ENCODE results near the gene FBXO8.
"Not testable (repeated sequence)": the region's sequence is repeated elsewhere in the genome, so short reads cannot be mapped to it uniquely, and the experiment has no call there.

FBXO8 gene

GRCh38 chr4:174265916-174266315 is 17.6 kb downstream of the FBXO8 start:
- no peaks in the 10 kb centered on the region for H3K9me2 ChIP-seq (replicated peaks; ENCODE audit: low read depth, low read length)
- no peaks in the 10 kb centered on the region for H3K4me1 ChIP-seq (ENCODE audit: insufficient read depth, low read length, poor library complexity, severe bottlenecking)
- no peaks in the 10 kb centered on the region for H4K20me1 ChIP-seq (ENCODE audit: insufficient read depth, low read length, poor library complexity, severe bottlenecking)
- peaks cover 49% of the 10 kb centered on the region for H3K79me2 ChIP-seq (ENCODE audit: insufficient read depth, low read length)
- H2AFZ ChIP-seq (ENCODE audit: low read length), result no peak overlapping the region
- no peak overlapping the region for H3K4me3 ChIP-seq (ENCODE audit: low read length, poor library complexity, severe bottlenecking)
- H3K27me3 ChIP-seq (ENCODE audit: insufficient read depth, low read length, poor library complexity, severe bottlenecking), result no peaks in the 10 kb centered on the region
- no peak for TF ChIP-seq CTCF (conservative IDR thresholded peaks at IDR 0.05; ENCODE audit: low read length)
- TF ChIP-seq EZH2phosphoT487 (IDR thresholded peaks at IDR 0.05; ENCODE audit: borderline replicate concordance), result no peak
- H3K36me3 ChIP-seq (ENCODE audit: insufficient read depth, low read length), result peaks cover 6% of the 10 kb centered on the region; the same call in 1 of the 2 replicates
- no peak overlapping the region for H3K4me2 ChIP-seq (ENCODE audit: low read depth, low read length, poor library complexity, severe bottlenecking)
- no peaks in the 10 kb centered on the region for H3F3A ChIP-seq (ENCODE audit: low read depth)
- H3K9ac ChIP-seq (ENCODE audit: low read depth, low read length, poor library complexity, severe bottlenecking), result no peak overlapping the region
- H3K9me3 ChIP-seq (ENCODE audit: insufficient read depth, low read depth, low read length), result no peaks in the 10 kb centered on the region

- TF ChIP-seq EZH2phosphoT487 (IDR thresholded peaks at IDR 0.05; ENCODE audit: borderline replicate concordance) (no peak), CTCF (conservative IDR thresholded peaks at IDR 0.05; ENCODE audit: low read length) (no peak)
- H3K4me2 ChIP-seq (ENCODE audit: low read depth, low read length, poor library complexity, severe bottlenecking), result no peak overlapping the region
- H4K20me1 ChIP-seq (ENCODE audit: insufficient read depth, low read length, poor library complexity, severe bottlenecking), result no peaks in the 10 kb centered on the region
- H3K27me3 ChIP-seq (ENCODE audit: insufficient read depth, low read length, poor library complexity, severe bottlenecking), result no peaks in the 10 kb centered on the region
- H3K9me2 ChIP-seq (replicated peaks; ENCODE audit: low read depth, low read length), result no peaks in the 10 kb centered on the region
- no peak overlapping the region for H3K4me3 ChIP-seq (ENCODE audit: low read length, poor library complexity, severe bottlenecking)
- no peaks in the 10 kb centered on the region for H3K9me3 ChIP-seq (ENCODE audit: insufficient read depth, low read depth, low read length)
- peaks cover 33% of the 10 kb centered on the region; the same call in 1 of the 2 replicates for H3K79me2 ChIP-seq (ENCODE audit: insufficient read depth, low read length)
- H2AFZ ChIP-seq (ENCODE audit: low read length), result no peak overlapping the region
- H3K4me1 ChIP-seq (ENCODE audit: insufficient read depth, low read length, poor library complexity, severe bottlenecking), result no peaks in the 10 kb centered on the region
- H3K36me3 ChIP-seq (ENCODE audit: insufficient read depth, low read length), result peaks cover 15% of the 10 kb centered on the region
- no peak overlapping the region for H3K9ac ChIP-seq (ENCODE audit: low read depth, low read length, poor library complexity, severe bottlenecking)
- no peaks in the 10 kb centered on the region for H3F3A ChIP-seq (ENCODE audit: low read depth)
Observed at GRCh38 chr4:174263445-174263736, 20.1 kb downstream of the FBXO8 start.

- Histone ChIP-seq H3K4me2 (ENCODE audit: low read depth, low read length, poor library complexity, severe bottlenecking) (no peak overlapping the region), H3K4me1 (ENCODE audit: insufficient read depth, low read length, poor library complexity, severe bottlenecking) (no peaks in the 10 kb centered on the region), H2AFZ (ENCODE audit: low read length) (no peak overlapping the region), H3F3A (ENCODE audit: low read depth) (no peaks in the 10 kb centered on the region), H3K9me2 (replicated peaks; ENCODE audit: low read depth, low read length) (no peaks in the 10 kb centered on the region), H3K79me2 (ENCODE audit: insufficient read depth, low read length) (peaks cover 29% of the 10 kb centered on the region; the same call in 1 of the 2 replicates), H3K27me3 (ENCODE audit: insufficient read depth, low read length, poor library complexity, severe bottlenecking) (no peaks in the 10 kb centered on the region), H4K20me1 (ENCODE audit: insufficient read depth, low read length, poor library complexity, severe bottlenecking) (no peaks in the 10 kb centered on the region), H3K36me3 (ENCODE audit: insufficient read depth, low read length) (peaks cover 19% of the 10 kb centered on the region), H3K9ac (ENCODE audit: low read depth, low read length, poor library complexity, severe bottlenecking) (no peak overlapping the region), H3K9me3 (ENCODE audit: insufficient read depth, low read depth, low read length) (no peaks in the 10 kb centered on the region), H3K4me3 (ENCODE audit: low read length, poor library complexity, severe bottlenecking) (no peak overlapping the region)
- TF ChIP-seq EZH2phosphoT487 (IDR thresholded peaks at IDR 0.05; ENCODE audit: borderline replicate concordance), result no peak
- TF ChIP-seq CTCF (conservative IDR thresholded peaks at IDR 0.05; ENCODE audit: low read length), result no peak
Observed at GRCh38 chr4:174262624-174263444, 20.6 kb downstream of the FBXO8 start.

- peaks cover 26% of the 10 kb centered on the region for H3K36me3 ChIP-seq (ENCODE audit: insufficient read depth, low read length)
- not testable (repeated sequence) for H3F3A ChIP-seq (ENCODE audit: low read depth); H3K4me1 ChIP-seq (ENCODE audit: insufficient read depth, low read length, poor library complexity, severe bottlenecking); H3K4me3 ChIP-seq (ENCODE audit: low read length, poor library complexity, severe bottlenecking); H3K4me2 ChIP-seq (ENCODE audit: low read depth, low read length, poor library complexity, severe bottlenecking); H3K27me3 ChIP-seq (ENCODE audit: insufficient read depth, low read length, poor library complexity, severe bottlenecking); H3K9me3 ChIP-seq (ENCODE audit: insufficient read depth, low read depth, low read length); H3K9me2 ChIP-seq (replicated peaks; ENCODE audit: low read depth, low read length); H3K9ac ChIP-seq (ENCODE audit: low read depth, low read length, poor library complexity, severe bottlenecking); H2AFZ ChIP-seq (ENCODE audit: low read length); H4K20me1 ChIP-seq (ENCODE audit: insufficient read depth, low read length, poor library complexity, severe bottlenecking)
- peaks cover 22% of the 10 kb centered on the region; the same call in 1 of the 2 replicates for H3K79me2 ChIP-seq (ENCODE audit: insufficient read depth, low read length)
Observed at GRCh38 chr4:174261432-174261831, 22.0 kb downstream of the FBXO8 start.
